Measurements from ENCODE around the gene LRFN5. TPM values are rescaled to one million over a fixed set of nuclear protein-coding genes. Genes with fewer than 3 reads are reported as not detected.
A peak's percentile ranks its signal among the peaks of the same experiment; 100 is the strongest.

Gene LRFN5
- total RNA-seq, 1 donor, result 12.8 TPM

- TF ChIP-seq CTCF (IDR thresholded peaks at IDR 0.05; ENCODE audit: insufficient read depth, low read length), result no peak
- DNase-seq (ENCODE audit: low read depth), result no peak
- H3K4me3 ChIP-seq (ENCODE audit: low read depth, low read length), result no peak overlapping the region
These were observed 199.0 kb downstream of the LRFN5 start for GRCh38 chr14:41805633-41806032.

DNA sequence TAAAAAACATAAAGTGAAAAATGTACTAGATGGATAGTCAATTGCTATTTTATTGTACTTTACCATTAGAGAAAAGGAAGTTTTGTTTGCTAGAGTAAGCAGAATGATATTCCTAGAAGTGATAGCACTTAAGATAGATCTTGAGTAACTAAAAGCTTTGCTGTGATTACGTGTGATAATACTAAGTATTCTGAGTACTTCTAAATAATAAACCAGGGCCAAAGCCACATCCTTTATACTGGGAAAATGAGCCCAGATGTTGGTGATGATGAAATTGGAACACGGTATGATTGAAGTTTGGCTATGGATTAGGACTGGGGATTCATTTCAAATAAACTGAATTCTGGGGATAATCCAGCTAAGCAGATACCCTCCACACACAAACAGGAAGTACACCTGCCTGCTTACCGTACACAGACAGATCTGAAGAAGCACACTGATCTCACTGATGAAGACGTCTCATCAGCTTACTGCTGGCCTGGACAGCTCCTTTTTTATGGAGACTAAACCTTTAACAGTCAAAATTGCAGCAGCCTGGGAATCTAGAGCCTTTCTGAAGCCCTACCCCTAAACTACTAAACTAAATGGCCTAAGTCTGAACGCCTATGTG, 199.8 kb downstream of the LRFN5 start:
- no peak for DNase-seq (ENCODE audit: low read depth)
- TF ChIP-seq CTCF (IDR thresholded peaks at IDR 0.05; ENCODE audit: insufficient read depth, low read length), result no peak
- no peak overlapping the region for H3K4me3 ChIP-seq (ENCODE audit: low read depth, low read length)

- no peak for DNase-seq (ENCODE audit: low read depth)
- no peak for TF ChIP-seq CTCF (IDR thresholded peaks at IDR 0.05; ENCODE audit: insufficient read depth, low read length)
- no peak overlapping the region for H3K4me3 ChIP-seq (ENCODE audit: low read depth, low read length)
These were observed 203.7 kb downstream of the LRFN5 start for GRCh38 chr14:41810362-41810761.

GRCh38 chr14:41817626-41818025, 210.9 kb downstream of the LRFN5 start:
- H3K4me3 ChIP-seq (ENCODE audit: low read depth, low read length), result no peak overlapping the region
- TF ChIP-seq CTCF (IDR thresholded peaks at IDR 0.05; ENCODE audit: insufficient read depth, low read length), result no peak
- DNase-seq (ENCODE audit: low read depth), result no peak

DNA sequence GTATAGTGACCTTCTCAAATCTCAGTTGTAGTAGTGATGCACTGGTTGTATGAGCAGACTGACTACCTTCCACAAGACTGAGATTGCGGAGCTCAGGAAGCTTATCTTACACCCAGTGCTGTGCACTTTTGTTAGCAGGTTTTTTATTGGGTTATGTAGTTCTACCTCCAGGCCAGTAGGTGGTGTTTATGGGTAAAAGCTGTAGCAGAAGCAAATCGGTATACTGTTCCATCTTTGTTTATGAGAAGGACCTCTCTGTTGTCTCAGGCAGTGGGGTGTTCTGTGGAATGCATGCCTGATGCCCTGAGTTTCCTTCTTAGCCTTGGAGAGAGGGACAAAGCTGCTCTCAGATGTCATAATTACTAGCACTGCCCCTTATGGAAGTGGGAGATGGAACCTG, 217.8 kb downstream of the LRFN5 start:
- DNase-seq (ENCODE audit: low read depth), result no peak
- peak; percentile 21 for TF ChIP-seq CTCF (IDR thresholded peaks at IDR 0.05; ENCODE audit: insufficient read depth, low read length)
- no peak overlapping the region for H3K4me3 ChIP-seq (ENCODE audit: low read depth, low read length)

DNA sequence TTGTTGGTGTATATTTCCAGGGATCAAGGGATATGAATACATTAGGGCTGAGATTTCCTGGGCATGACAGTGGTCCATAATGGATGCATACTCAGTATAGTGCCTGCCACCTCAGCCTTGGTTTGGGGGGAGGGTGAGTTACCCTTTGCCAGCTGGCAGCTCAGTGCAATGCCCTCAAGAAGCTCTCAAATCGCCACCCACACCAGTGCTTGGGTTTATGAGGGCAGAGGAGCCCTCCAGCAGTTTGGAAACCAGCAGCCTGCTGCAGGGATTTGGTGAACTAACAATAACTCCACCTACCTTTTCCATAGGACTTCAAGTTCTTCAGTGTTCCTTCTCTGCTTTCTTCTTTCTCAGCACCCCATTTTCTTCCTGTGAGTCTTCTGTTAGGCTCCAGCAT, 218.9 kb downstream of the LRFN5 start:
- no peak for TF ChIP-seq CTCF (IDR thresholded peaks at IDR 0.05; ENCODE audit: insufficient read depth, low read length)
- no peak overlapping the region for H3K4me3 ChIP-seq (ENCODE audit: low read depth, low read length)
- no peak for DNase-seq (ENCODE audit: low read depth)

Data from fibroblast of the aortic adventitia (primary cell).